ENCODE results near the gene CDH4.

- TF ChIP-seq, protein P1, sequence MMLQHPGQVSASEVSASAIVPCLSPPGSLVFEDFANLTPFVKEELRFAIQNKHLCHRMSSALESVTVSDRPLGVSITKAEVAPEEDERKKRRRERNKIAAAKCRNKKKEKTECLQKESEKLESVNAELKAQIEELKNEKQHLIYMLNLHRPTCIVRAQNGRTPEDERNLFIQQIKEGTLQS (IDR thresholded peaks at IDR 0.05; ENCODE audit: insufficient read depth, low read depth, low read length) = no peak
- TF ChIP-seq SP1 (IDR thresholded peaks at IDR 0.05; ENCODE audit: low read depth, low read length) (no peak), POLR2A (IDR thresholded peaks at IDR 0.05; ENCODE audit: control extremely low read depth in 1 of 2, low read depth in 2 of 2, low read length in 2 of 2) (no peak)
Observed at GRCh38 chr20:61678437-61678836, 426.4 kb downstream of the CDH4 start.

All from H1 (cell line).